Mucosa of descending colon (tissue), 3 donors: ENCODE results near the gene TSPAN2. TPM values are rescaled to one million over a fixed set of nuclear protein-coding genes. Genes with fewer than 3 reads are reported as not detected.
A peak's percentile ranks its signal among the peaks of the same experiment; 100 is the strongest.

ENCODE experiments used
- ATAC-seq: fragments of 200-7000 bp; cut with Tn5 transposase; one replicate; pipeline ENCODE4 v1.9.1; 2020; ENCODE audit warnings: mild to moderate bottlenecking, moderate library complexity
- DNase-seq, 3 donors: peaks; one replicate each; pipeline ENCODE4 v3.0.0-alpha.2; 2020
- H3K36me3 ChIP-seq: fragments of 200-600 bp; one replicate; pipeline ENCODE4 v1.8.0; 2021; ENCODE audit warnings: low read depth, mild to moderate bottlenecking
- H3K4me1 ChIP-seq: fragments of 200-600 bp; one replicate; pipeline ENCODE4 v1.8.0; 2021; ENCODE audit warnings: low read depth, mild to moderate bottlenecking
- H3K4me3 ChIP-seq: fragments of 200-600 bp; one replicate; pipeline ENCODE4 v1.8.0; 2021; ENCODE audit warnings: mild to moderate bottlenecking
- H3K9me3 ChIP-seq: fragments of 200-600 bp; one replicate; pipeline ENCODE4 v1.8.0; 2021; ENCODE audit warnings: mild to moderate bottlenecking
- CTCF ChIP-seq: fragments of 200-600 bp; IDR thresholded peaks from one replicate; pipeline ENCODE4 v1.8.0; 2022; ENCODE audit warnings: antibody characterized with exemption, mild to moderate bottlenecking
- intact Hi-C, 2 donors: fragments of 100-400 bp; cut with DNase I in 1 of 2; cut with micrococcal nuclease in 1 of 2; formaldehyde crosslinking; loops; one replicate each; pipeline versions ENCODE4 v1.11.0 to v1.11.1; 2022; cut with DNase I, micrococcal nuclease
- total RNA-seq, 3 donors: library from RNA; stranded (reverse); fragmentation: NEBNext Ultra II Directional in 2 of 3; extraction: Animal tissue kit (Norgen Biotek cat#: 25700) in 2 of 3; gene quantifications; one replicate each; pipeline versions ENCODE4 v1.2.1 to v1.2.4, GENCODE V29; 2021 to 2023
- donor health status: DM: no; HTN: no; CAD: no; lungs with moderate emphysema.
- donor health status: DM: no; HTN: no; CAD: no.
- donor health status: DM: no; HTN: yes; CAD: no.

Gene TSPAN2
- total RNA-seq, 3 donors from 2014 or later: 4.3 to 84.2 (median 6.3) TPM

DNA sequence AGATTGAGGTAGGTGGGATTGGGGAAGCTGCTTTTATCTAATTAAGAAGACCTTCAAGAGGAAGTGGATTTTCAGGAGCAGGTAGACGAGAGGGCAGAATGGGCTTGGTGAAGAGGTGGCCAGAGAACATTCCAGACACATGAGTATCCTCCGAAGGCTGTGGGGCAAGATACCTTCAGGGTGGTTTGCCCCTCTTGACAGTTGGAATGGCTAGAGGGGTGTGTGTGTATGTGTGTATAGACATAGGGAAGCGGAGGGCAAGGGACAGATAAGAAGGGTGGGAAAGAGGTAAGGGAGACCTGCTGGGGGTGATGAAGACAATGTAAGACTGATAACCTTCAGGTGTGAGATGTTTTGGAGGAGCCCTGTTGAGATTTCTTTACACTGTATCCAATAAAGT, 46.8 kb upstream of the TSPAN2 start:
- no peak overlapping the region for H3K4me3 ChIP-seq
- no peaks in the 10 kb centered on the region for H3K9me3 ChIP-seq
- intact Hi-C loops: loop anchor here (5.0 kb wide), 2 partner anchors 331 to 461 kb away; no protein-coding TSS in a partner anchor
- no peaks in the 10 kb centered on the region for H3K4me1 ChIP-seq
- ATAC-seq (no peak), DNase-seq (no peak)
- no peak for TF ChIP-seq CTCF
- H3K36me3 ChIP-seq: no peaks in the 10 kb centered on the region

DNA sequence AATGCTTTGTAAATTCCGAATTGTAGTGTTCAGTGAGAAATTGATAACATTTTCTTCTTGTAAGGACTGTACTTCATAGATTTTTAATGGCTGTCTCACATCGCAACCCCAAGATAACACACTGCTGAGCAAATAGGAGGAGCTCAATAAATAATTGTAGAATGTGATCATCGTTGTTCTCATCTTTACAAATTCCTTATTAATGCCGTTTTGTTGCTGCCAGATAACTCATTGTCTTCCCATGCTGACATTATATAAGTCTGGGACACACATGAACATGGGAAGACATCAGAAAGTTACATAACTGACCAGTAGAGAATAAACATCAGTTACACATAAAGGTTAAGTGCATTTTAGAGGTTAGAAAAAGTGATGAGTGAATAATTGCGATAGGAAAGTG, 46.4 kb upstream of the TSPAN2 start:
- no peaks in the 10 kb centered on the region for H3K9me3 ChIP-seq
- no peaks in the 10 kb centered on the region for H3K36me3 ChIP-seq
- H3K4me1 ChIP-seq: no peaks in the 10 kb centered on the region
- intact Hi-C loops: loop anchor here (5.0 kb wide), 2 partner anchors 332 to 462 kb away; no protein-coding TSS in a partner anchor
- no peak for TF ChIP-seq CTCF
- no peak for ATAC-seq
- H3K4me3 ChIP-seq: no peak overlapping the region
- DNase-seq: no peak

GRCh38 chr1:115134850-115135480, 45.7 kb upstream of the TSPAN2 start:
- H3K9me3 ChIP-seq: no peaks in the 10 kb centered on the region
- H3K36me3 ChIP-seq: no peaks in the 10 kb centered on the region
- ATAC-seq (peak; percentile 20), DNase-seq (no peak)
- H3K4me1 ChIP-seq: no peaks in the 10 kb centered on the region
- intact Hi-C loops: loop anchor here (5.0 kb wide), 2 partner anchors 332 to 462 kb away; no protein-coding TSS in a partner anchor
- H3K4me3 ChIP-seq: no peak overlapping the region
- TF ChIP-seq CTCF: no peak

- Histone ChIP-seq H3K4me3 (no peak overlapping the region), H3K4me1 (no peaks in the 10 kb centered on the region), H3K9me3 (no peaks in the 10 kb centered on the region), H3K36me3 (no peaks in the 10 kb centered on the region)
- no peak for TF ChIP-seq CTCF
- intact Hi-C loops: no loop called here
- DNase-seq (no peak), ATAC-seq (no peak)
These were observed 44.9 kb upstream of the TSPAN2 start for GRCh38 chr1:115134231-115134630.

DNA sequence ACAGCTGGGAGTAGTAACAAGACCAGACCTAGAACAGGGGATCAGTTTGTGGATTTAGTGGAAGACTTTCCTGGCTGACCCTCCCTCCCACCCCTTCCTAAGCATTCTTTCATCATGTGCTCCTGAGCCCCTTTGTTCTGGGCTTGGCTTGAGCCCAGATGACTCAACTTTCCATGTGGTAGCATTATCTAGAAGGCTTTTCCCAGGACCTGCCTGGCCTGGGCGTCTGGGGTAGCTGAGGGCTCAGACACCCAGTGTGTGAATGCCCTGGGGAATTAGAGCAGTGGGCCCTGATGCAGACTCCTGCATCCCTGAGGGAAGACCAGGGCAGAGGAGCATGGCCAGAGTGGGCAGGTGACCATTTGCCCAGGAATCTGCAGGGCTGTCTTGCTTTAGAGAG, 44.1 kb upstream of the TSPAN2 start:
- intact Hi-C loops: no loop called here
- TF ChIP-seq CTCF: no peak
- no peaks in the 10 kb centered on the region for H3K36me3 ChIP-seq
- H3K9me3 ChIP-seq: no peaks in the 10 kb centered on the region
- no peak overlapping the region for H3K4me3 ChIP-seq
- no peaks in the 10 kb centered on the region for H3K4me1 ChIP-seq
- ATAC-seq: no peak
- DNase-seq: no peak
